ENCODE data around the gene VTA1. TPM values are rescaled to one million over a fixed set of nuclear protein-coding genes. Genes with fewer than 3 reads are reported as not detected.
"Not testable (repeated sequence)": the region's sequence is repeated elsewhere in the genome, so short reads cannot be mapped to it uniquely, and the experiment has no call there.

Gene VTA1
- total RNA-seq, 2 donors from 2014 or later = 46.3 to 56.6 TPM

DNA sequence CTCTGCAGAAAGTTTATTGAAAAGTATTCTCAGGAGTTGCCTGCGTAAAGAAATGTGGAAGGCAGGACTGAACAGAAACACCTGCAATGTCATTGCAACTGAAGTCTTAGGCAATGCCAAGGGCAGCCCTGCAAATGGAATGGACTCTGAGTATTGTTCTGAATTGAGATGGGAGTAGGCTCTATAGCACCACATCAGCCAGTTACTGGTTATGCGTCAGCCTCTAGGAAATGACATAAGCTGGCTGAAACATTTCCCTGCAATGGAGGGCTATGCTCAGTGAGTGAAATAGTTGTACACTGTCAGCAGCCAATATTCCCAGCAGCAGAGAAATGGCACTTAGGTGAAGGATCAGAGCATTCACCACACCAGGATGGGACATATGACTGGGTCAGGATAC, 28.1 kb upstream of the VTA1 start:
- Histone ChIP-seq H3K9me3 (no peaks in the 10 kb centered on the region), H3K27ac (no peak overlapping the region), H3K9ac (ENCODE audit: low read depth in 2 of 2, low read length in 2 of 2) (no peak overlapping the region), H3K27me3 (no peaks in the 10 kb centered on the region), H3K4me1 (no peaks in the 10 kb centered on the region), H3K4me3 (no peak overlapping the region), H3K36me3 (no peaks in the 10 kb centered on the region)
- no peak for TF ChIP-seq CTCF (IDR thresholded peaks at IDR 0.05)
- DNase-seq = no peak
- intact Hi-C loops (cut with DNase I) = no loop called here

DNA sequence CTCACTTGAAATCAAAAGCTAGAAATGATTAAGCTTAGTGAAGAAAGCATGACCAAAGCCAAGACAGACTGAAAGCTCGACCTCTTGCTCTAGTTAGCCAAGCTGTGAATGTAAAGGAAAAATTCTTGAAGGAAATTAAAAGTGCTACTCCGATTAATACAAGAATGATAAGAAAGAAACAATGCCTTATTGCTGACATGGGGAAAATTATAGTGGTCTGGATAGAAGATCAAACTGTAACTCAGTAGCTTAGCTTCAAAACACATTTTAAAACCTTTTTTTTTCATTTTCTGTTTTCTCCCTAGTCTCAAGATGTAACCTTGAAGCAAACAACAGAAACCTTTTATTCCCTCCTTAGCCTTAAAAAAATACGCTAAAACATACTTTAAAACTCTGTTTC, 25.7 kb upstream of the VTA1 start:
- H3K9me3 ChIP-seq = no peaks in the 10 kb centered on the region
- TF ChIP-seq CTCF (IDR thresholded peaks at IDR 0.05) = no peak
- no peaks in the 10 kb centered on the region for H3K27me3 ChIP-seq
- no peak overlapping the region for H3K27ac ChIP-seq
- no peak for DNase-seq
- H3K4me3 ChIP-seq = no peak overlapping the region
- no peaks in the 10 kb centered on the region for H3K36me3 ChIP-seq
- intact Hi-C loops (cut with DNase I) = no loop called here
- H3K4me1 ChIP-seq = no peaks in the 10 kb centered on the region
- no peak overlapping the region for H3K9ac ChIP-seq (ENCODE audit: low read depth in 2 of 2, low read length in 2 of 2)

DNA sequence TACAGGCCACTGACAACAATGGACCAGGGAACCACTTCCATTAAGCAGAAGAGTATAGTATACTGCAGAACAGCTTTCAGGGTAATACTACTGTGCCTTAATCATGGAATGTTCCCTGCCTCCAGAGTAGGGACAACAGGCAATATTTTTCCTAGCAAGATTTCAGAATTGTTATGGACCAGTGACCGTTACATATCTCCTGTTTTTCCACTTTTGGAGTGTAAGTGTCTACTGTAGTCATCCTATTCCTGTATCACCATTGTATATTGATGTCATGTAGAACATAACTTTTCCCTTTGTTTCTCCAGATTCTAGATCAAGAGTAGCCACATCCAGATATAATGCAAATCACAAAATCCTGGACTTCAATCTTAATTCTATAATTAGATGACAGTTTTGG, 16.2 kb upstream of the VTA1 start:
- Histone ChIP-seq H3K27me3 (no peaks in the 10 kb centered on the region), H3K4me3 (no peak overlapping the region), H3K4me1 (no peaks in the 10 kb centered on the region), H3K9me3 (no peaks in the 10 kb centered on the region), H3K36me3 (no peaks in the 10 kb centered on the region), H3K27ac (no peak overlapping the region), H3K9ac (ENCODE audit: low read depth in 2 of 2, low read length in 2 of 2) (no peak overlapping the region)
- intact Hi-C loops (cut with DNase I) = no loop called here
- no peak for TF ChIP-seq CTCF (IDR thresholded peaks at IDR 0.05)
- DNase-seq = no peak

GRCh38 chr6:142132625-142133024, 14.4 kb upstream of the VTA1 start, which contains the start of gene GJE1:
GJE1 (plus strand) TSS chr6:142132925; CDS start chr6:142133159, 234 bp downstream.
- H3K9me3 ChIP-seq = no peaks in the 10 kb centered on the region
- no peak within 1 kb of the TSS for H3K27ac ChIP-seq
- H3K36me3 ChIP-seq = no peaks in the 10 kb centered on the region
- no peaks in the 10 kb centered on the region for H3K27me3 ChIP-seq
- H3K4me3 ChIP-seq = no peak within 1 kb of the TSS
- DNase-seq = no peak
- no peaks in the 10 kb centered on the region for H3K4me1 ChIP-seq
- no peak within 1 kb of the TSS for H3K9ac ChIP-seq (ENCODE audit: low read depth in 2 of 2, low read length in 2 of 2)
- intact Hi-C loops (cut with DNase I) = no loop called here
- TF ChIP-seq CTCF (IDR thresholded peaks at IDR 0.05) = no peak

DNA sequence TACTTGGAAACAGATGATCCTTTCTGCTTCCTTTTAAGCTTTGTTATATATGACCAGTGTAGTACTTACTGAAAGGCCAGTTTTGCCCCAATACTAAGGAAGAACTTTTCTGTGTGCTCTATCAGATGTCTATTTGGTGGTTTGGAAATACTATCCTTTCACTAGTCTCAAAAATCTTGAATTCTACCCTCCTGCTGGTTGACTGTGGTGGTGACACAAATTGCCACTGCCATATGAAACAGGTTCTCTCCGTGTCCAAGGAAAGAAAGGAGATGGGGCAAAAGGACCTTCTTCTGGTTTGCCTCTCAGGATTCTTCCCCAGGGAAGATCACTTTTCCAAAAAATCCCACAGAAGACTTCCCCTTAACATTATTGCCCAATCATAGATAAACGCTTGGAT, 8.2 kb upstream of the VTA1 start:
- intact Hi-C loops (cut with DNase I) = no loop called here
- Histone ChIP-seq H3K4me3 (no peak overlapping the region), H3K4me1 (no peaks in the 10 kb centered on the region), H3K9ac (ENCODE audit: low read depth in 2 of 2, low read length in 2 of 2) (no peak overlapping the region), H3K27ac (no peak overlapping the region), H3K36me3 (no peaks in the 10 kb centered on the region), H3K9me3 (no peaks in the 10 kb centered on the region), H3K27me3 (no peaks in the 10 kb centered on the region)
- TF ChIP-seq CTCF (IDR thresholded peaks at IDR 0.05) = no peak
- no peak for DNase-seq

DNA sequence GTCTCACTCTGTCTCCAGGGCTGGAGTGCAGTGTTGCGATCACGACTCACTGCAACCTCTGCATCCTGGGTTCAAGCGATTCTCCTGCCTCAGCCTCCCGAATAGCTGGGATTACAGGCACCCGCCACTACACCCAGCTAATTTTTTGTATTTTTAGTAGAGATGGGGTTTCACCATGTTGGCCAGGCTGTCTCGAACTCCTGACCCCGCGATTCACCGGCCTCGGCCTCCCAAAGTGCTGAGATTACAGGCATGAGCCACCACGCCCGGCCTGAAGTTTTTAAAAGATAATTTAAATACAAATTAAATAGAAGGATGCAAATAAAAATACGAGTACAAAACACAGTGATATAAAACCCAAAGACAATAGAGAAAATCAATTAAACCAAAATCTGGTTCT, 5.5 kb upstream of the VTA1 start:
- H3K4me1 ChIP-seq; DNase-seq; H3K9me3 ChIP-seq; intact Hi-C loops (cut with DNase I); H3K27ac ChIP-seq; H3K36me3 ChIP-seq; H3K27me3 ChIP-seq; H3K9ac ChIP-seq (ENCODE audit: low read depth in 2 of 2, low read length in 2 of 2); H3K4me3 ChIP-seq: not testable (repeated sequence)
